HG03521 (cell line): ENCODE data around the gene SRRM4.
"Not testable (repeated sequence)": the region's sequence is repeated elsewhere in the genome, so short reads cannot be mapped to it uniquely, and the experiment has no call there.

Experiments used
- ATAC-seq: cut with Tn5 transposase; IDR thresholded peaks from one replicate; pipeline ENCODE4 v1.9.1; 2021; ENCODE audit warnings: mild to moderate bottlenecking, moderate library complexity; ENCODE audit not compliant: unreplicated experiment

SRRM4 gene

DNA sequence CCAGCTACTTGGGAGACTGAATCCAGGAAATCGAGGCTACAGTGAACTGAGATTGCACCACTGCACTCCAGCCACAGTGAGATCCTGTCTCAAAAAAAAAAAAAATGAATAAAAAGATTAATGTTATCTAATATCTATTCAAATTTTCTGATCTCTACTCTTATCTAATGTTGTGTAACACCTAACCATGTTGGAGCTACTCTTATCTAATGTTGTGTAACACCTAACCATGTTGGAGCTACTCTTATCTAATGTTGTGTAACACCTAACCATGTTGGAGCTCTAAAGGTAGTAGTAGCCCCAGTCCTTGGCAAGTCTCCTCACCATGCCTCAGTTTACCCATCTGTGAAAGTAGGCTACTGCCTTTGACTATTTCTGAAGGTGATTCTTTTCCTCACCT, 26.9 kb downstream of the SRRM4 start:
- ATAC-seq, result not testable (repeated sequence)

DNA sequence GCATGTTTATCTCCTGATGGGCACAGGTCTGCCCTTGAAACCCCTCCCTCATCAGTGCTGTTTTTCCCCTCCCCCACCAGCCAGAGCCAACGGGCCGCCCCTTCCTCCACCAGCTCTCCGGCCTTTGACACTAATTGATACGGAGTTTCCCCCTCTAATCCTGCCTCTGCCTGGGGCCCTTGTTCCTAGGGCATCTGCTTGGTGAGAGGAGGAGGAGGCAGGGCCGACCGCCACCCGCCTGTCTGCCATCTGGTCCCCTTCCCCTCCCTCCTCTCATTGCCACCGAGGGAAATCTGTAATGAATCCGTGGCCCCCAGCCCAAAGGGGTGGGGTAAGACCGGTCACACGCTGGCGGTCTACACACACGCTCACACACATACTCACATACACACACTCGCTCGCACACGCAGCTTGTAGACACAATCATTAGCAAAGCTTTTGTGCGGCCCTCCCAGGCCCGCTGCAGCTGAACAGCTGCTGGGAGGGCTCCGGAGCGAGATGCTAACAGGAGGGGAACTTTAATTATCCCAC, 27.4 kb downstream of the SRRM4 start:
- no peak for ATAC-seq

GRCh38 chr12:119011231-119011630, 29.9 kb downstream of the SRRM4 start:
- ATAC-seq, result no peak

GRCh38 chr12:119012179-119012578, 30.8 kb downstream of the SRRM4 start:
- ATAC-seq, result no peak

GRCh38 chr12:119013023-119013422, 31.7 kb downstream of the SRRM4 start:
- no peak for ATAC-seq

DNA sequence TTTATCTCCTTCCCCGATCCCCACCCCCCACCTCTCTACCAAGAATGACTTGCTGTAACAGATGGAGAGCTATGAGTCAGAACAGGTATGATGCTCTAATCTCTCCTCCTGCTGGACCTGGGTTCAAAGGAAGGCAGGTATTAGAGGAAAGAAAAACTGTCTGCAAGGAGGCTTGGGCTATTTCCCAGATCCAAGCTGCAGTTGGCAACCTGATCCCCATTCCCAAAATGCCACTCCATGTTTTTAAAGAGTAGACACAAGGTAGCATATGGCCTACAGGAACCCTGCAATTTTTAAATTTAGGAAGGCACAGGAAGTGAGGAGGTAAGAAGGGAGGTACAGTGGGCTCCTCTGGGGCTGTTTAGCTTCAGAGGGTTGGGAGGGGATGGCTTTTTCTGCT, 33.0 kb downstream of the SRRM4 start:
- no peak for ATAC-seq

- no peak for ATAC-seq
Observed at GRCh38 chr12:119016715-119017114, 35.4 kb downstream of the SRRM4 start.

GRCh38 chr12:119019166-119019565, 37.8 kb downstream of the SRRM4 start:
- no peak for ATAC-seq

GRCh38 chr12:119020406-119021360, 39.3 kb downstream of the SRRM4 start:
- no peak for ATAC-seq

DNA sequence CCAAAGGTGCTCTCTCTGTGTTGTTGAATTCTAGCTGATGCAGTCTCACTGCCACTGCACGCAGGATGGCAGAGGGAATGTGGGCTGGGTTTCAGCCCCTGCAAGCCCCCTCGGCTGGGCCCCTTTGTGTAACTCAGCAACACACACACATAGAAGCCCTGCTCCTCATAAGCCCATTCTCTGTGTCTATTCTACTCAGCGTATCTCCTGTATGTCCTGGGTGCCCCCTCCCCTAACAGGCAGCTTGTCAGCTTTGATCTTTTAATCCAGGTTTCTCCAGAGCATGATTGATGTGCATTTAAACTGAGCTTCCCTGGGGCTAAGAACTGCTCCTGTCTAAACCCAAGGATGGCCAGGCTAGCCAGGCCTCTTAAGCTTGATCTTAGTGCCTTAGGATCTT, 43.0 kb downstream of the SRRM4 start:
- ATAC-seq, result no peak

GRCh38 chr12:119025786-119026185, 44.4 kb downstream of the SRRM4 start:
- no peak for ATAC-seq

DNA sequence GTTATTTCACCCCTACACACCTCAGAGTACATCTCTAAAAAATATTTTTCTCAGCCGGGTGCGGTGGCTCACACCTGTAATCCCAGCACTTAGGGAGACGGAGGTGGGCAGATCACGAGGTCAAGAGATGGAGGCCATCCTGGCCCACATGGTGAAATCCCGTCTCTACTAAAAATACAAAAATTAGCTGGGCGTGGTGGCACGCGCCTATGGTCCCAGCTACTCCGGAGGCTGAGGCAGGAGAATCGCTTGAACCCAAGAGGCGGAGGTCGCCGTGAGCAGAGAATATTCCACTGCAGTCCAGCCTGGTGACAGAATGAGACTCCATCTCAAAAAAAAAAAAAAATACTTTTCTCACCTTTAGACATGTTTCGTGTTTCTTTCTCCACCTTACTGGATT, 52.0 kb downstream of the SRRM4 start:
- not testable (repeated sequence) for ATAC-seq

GRCh38 chr12:119036878-119037825, 55.8 kb downstream of the SRRM4 start:
- ATAC-seq, result no peak

GRCh38 chr12:119044094-119044493, 62.8 kb downstream of the SRRM4 start:
- ATAC-seq, result no peak

- no peak for ATAC-seq
Observed at GRCh38 chr12:119047641-119048040, 66.3 kb downstream of the SRRM4 start.

- no peak for ATAC-seq
Observed at GRCh38 chr12:119050663-119051062, 69.3 kb downstream of the SRRM4 start.

- no peak for ATAC-seq
Observed at GRCh38 chr12:119051474-119051873, 70.1 kb downstream of the SRRM4 start.

- ATAC-seq, result no peak
Observed at GRCh38 chr12:119052001-119052400, 70.7 kb downstream of the SRRM4 start.

DNA sequence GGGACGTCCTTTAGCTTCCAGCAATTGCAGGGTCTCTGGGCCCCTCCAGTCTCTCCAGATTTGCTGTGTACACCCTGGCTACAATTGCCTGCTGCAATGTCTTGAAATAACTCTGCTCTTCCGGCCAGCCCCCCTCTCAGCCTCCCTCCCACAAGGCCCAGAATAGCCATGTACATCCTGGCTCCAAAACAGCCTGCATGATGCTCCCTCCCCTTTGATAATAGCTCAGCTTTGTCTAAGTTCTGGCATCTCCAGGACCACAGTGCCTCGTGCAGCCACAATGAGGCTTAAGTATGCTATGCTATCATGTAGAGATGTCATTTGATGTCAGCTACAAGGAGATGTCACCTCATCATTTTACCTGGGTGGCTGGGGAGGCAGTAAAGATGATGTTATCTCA, 74.6 kb downstream of the SRRM4 start:
- no peak for ATAC-seq

GRCh38 chr12:119060847-119061796, 79.8 kb downstream of the SRRM4 start:
- no peak for ATAC-seq
